Nephron progenitor cell (in vitro differentiated cells): ENCODE measurements around the gene SLC35G3.

Experiments used
- DNase-seq: peaks from one replicate; pipeline ENCODE4 v3.0.0; 2021
- H3K27ac Mint-ChIP-seq: 2 replicates; pipeline ENCODE4 v1.8.0; 2021; ENCODE audit warnings: mild to moderate bottlenecking, moderate library complexity, mixed read lengths
- H3K27me3 Mint-ChIP-seq: 2 replicates; pipeline ENCODE4 v1.8.0; 2021; ENCODE audit warnings: mild to moderate bottlenecking, low read depth, mixed read lengths; ENCODE audit not compliant: poor library complexity
- H3K36me3 Mint-ChIP-seq: 2 replicates; pipeline ENCODE4 v1.8.0; 2021; ENCODE audit warnings: low read depth, mixed read lengths
- H3K4me1 Mint-ChIP-seq: 2 replicates; pipeline ENCODE4 v1.8.0; 2021; ENCODE audit warnings: mixed read lengths
- H3K4me3 Mint-ChIP-seq: 2 replicates; pipeline ENCODE4 v1.8.0; 2021; ENCODE audit warnings: mild to moderate bottlenecking, moderate library complexity, mixed read lengths
- H3K9me3 Mint-ChIP-seq: 2 replicates; pipeline ENCODE4 v1.8.0; 2021; ENCODE audit warnings: mild to moderate bottlenecking, moderate library complexity, mixed read lengths
- CTCF ChIP-seq: fragments of 200-600 bp; sonication (generic); IDR thresholded peaks from 2 replicates; pipeline ENCODE4 v1.5.0; 2021; ENCODE audit warnings: antibody characterized with exemption

SLC35G3 gene

GRCh38 chr17:35171834-35172233 is 22.4 kb downstream of the SLC35G3 start:
- peaks cover 28% of the 10 kb centered on the region for H3K27me3 Mint-ChIP-seq
- no peaks in the 10 kb centered on the region for H3K36me3 Mint-ChIP-seq
- H3K9me3 Mint-ChIP-seq: no peaks in the 10 kb centered on the region
- H3K4me1 Mint-ChIP-seq: no peaks in the 10 kb centered on the region
- no peak overlapping the region for H3K4me3 Mint-ChIP-seq
- no peak for TF ChIP-seq CTCF
- no peak for DNase-seq
- H3K27ac Mint-ChIP-seq: no peak overlapping the region

- DNase-seq: no peak
- no peak for TF ChIP-seq CTCF
- Mint-ChIP-seq H3K4me1 (no peaks in the 10 kb centered on the region), H3K27me3 (peaks cover 31% of the 10 kb centered on the region), H3K4me3 (no peak overlapping the region), H3K27ac (no peak overlapping the region), H3K36me3 (no peaks in the 10 kb centered on the region), H3K9me3 (no peaks in the 10 kb centered on the region)
These were observed 23.0 kb downstream of the SLC35G3 start for GRCh38 chr17:35170968-35171771.

- TF ChIP-seq CTCF: no peak
- Mint-ChIP-seq H3K9me3 (no peaks in the 10 kb centered on the region), H3K4me3 (no peak overlapping the region), H3K27ac (no peak overlapping the region), H3K36me3 (no peaks in the 10 kb centered on the region), H3K27me3 (peaks cover 25% of the 10 kb centered on the region), H3K4me1 (no peaks in the 10 kb centered on the region)
- no peak for DNase-seq
These were observed 24.3 kb downstream of the SLC35G3 start for GRCh38 chr17:35169835-35170363.

GRCh38 chr17:35167666-35168065 is 26.5 kb downstream of the SLC35G3 start:
- TF ChIP-seq CTCF: no peak
- no peak overlapping the region for H3K27ac Mint-ChIP-seq
- H3K36me3 Mint-ChIP-seq: no peaks in the 10 kb centered on the region
- no peaks in the 10 kb centered on the region for H3K4me1 Mint-ChIP-seq
- no peak overlapping the region for H3K4me3 Mint-ChIP-seq
- H3K27me3 Mint-ChIP-seq: peaks cover 21% of the 10 kb centered on the region
- DNase-seq: no peak
- no peaks in the 10 kb centered on the region for H3K9me3 Mint-ChIP-seq

- H3K36me3 Mint-ChIP-seq: no peaks in the 10 kb centered on the region
- H3K4me3 Mint-ChIP-seq: no peak overlapping the region
- no peaks in the 10 kb centered on the region for H3K4me1 Mint-ChIP-seq
- no peaks in the 10 kb centered on the region for H3K9me3 Mint-ChIP-seq
- H3K27ac Mint-ChIP-seq: no peak overlapping the region
- DNase-seq: no peak
- H3K27me3 Mint-ChIP-seq: peaks cover 21% of the 10 kb centered on the region
- no peak for TF ChIP-seq CTCF
These were observed 27.1 kb downstream of the SLC35G3 start for GRCh38 chr17:35167046-35167445.

- DNase-seq: no peak
- Mint-ChIP-seq H3K27me3 (peaks cover 21% of the 10 kb centered on the region), H3K9me3 (no peaks in the 10 kb centered on the region), H3K4me1 (no peaks in the 10 kb centered on the region), H3K4me3 (no peak overlapping the region), H3K27ac (no peak overlapping the region), H3K36me3 (no peaks in the 10 kb centered on the region)
- TF ChIP-seq CTCF: no peak
These were observed 27.7 kb downstream of the SLC35G3 start for GRCh38 chr17:35166526-35166925.
